HG03066 (cell line): ENCODE data around the gene RNF4.
A peak's percentile ranks its signal among the peaks of the same experiment; 100 is the strongest.

ENCODE experiments used
- ATAC-seq: cut with Tn5 transposase; IDR thresholded peaks from one replicate; pipeline ENCODE4 v1.9.1; 2021; ENCODE audit warnings: low read depth; ENCODE audit not compliant: unreplicated experiment

Gene RNF4

DNA sequence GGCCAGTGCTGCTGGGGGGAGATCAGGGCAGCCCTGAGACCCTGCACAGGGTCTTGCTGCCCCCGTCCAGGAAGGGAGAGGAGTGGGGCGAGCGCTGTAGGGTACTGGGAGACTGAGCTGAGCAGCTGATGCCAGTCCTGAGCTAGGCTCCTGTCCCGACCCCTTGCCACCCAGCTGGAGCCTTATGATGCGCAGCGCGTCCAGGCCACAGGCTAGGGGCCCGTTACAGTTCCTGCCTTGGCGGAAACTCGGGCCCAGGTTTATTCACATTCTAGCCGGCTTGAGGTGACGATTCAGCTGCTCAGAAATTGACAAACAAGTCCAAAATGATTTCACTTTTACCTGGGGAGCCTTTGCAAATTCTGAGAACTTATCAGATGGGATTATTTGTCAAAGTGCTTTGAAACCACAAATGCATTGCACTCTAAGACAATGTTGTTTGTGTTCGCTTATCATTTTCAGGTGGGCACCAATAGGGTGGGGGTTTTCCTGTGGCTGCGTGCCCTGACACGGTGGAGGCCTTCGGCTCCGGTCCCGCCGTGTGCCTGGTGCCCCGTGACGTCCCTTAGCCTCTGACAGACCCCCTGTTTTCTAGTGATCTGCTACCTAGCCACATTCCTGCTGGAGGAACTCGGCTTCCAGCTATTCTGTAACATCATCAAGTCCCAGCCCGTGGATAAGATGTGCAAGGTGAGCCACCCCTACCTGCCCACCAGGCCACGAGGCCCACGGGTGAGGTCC, 31.3 kb upstream of the RNF4 start:
- no peak for ATAC-seq

- no peak for ATAC-seq
Measured at GRCh38 chr4:2438822-2439718, 29.8 kb upstream of the RNF4 start.

GRCh38 chr4:2441393-2442174, 27.3 kb upstream of the RNF4 start:
- peak; percentile 74 for ATAC-seq

GRCh38 chr4:2442175-2442993, 26.5 kb upstream of the RNF4 start:
- ATAC-seq, result no peak

DNA sequence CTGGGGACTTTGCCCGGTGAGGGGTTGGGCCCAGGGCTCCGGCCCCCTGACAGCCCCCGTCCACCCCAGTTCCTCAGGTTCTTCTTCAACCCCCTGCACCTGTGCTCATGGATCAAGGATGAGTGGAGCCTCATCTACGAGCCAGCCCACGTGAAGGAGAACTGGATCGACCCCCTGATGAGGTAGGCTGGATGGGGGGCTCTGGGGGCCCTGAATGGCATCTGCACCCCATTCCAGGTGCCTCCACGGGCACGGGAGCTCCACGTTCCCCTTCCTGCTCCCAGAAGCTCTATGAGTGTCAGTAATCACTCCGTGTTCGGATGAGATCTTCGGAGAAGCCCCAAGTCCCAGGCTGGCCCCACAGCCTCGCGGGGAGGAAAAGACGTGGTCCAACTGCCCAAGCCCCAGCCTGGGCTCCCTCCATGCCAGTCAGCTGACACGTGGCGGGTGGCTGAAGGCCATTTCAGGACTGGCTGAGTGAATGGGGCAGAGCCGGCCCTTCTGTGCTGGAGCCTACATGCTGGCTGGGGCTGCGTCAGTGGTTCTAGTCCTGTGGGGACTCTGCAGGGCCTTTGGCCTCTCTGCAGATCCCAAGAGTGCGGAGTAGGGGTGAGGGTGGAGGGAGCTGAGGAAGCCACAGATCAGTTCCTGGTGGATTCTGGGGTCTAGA, 25.7 kb upstream of the RNF4 start:
- no peak for ATAC-seq

- ATAC-seq, result no peak
Measured at GRCh38 chr4:2443956-2444740, 24.8 kb upstream of the RNF4 start.

DNA sequence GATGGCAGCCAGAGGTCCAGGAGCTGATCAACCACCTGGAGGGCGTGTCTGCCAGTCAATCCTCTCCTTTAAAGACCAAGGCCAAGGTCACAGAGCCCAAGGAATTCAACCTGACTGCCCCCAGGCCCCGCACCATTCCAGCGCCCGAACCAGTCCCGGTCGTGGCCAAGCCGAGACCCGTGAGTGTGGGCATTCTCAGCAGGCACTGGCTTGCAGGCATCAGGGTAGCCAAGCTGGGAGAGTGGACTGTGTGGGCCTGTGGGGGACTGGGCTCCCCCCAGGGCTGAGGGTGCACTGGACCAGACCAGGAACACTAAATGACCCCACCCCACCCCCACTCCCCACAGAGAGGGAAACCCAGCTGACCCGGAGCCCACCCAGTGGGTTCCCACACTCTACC, 23.8 kb upstream of the RNF4 start:
- no peak for ATAC-seq

GRCh38 chr4:2445571-2445970, 23.3 kb upstream of the RNF4 start:
- ATAC-seq, result no peak

GRCh38 chr4:2446656-2447564, 22.0 kb upstream of the RNF4 start:
- no peak for ATAC-seq

DNA sequence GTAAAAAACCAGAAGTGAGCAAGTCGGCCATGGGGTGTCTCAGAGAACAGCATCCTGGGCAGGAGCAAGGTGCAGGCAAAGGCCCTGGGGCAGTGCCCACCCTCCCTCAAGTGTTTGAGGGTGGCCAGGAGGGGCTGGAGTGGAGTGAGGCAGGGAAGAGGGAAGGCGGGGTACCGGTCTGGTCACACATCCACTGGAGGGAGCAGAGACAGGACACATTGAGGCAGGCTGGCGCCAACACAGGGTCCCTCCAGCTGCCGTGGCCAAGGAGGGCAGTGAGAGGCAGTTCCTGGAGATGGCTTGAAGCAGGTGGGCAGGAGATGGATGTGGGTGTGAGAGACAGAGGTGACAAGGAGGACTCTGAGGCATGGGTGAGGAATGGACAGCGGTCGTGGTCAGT, 20.3 kb upstream of the RNF4 start:
- ATAC-seq, result no peak

GRCh38 chr4:2449051-2449450, 19.9 kb upstream of the RNF4 start:
- ATAC-seq, result no peak

GRCh38 chr4:2449511-2450392, 19.2 kb upstream of the RNF4 start:
- no peak for ATAC-seq

- no peak for ATAC-seq
Measured at GRCh38 chr4:2450394-2451035, 18.4 kb upstream of the RNF4 start.

DNA sequence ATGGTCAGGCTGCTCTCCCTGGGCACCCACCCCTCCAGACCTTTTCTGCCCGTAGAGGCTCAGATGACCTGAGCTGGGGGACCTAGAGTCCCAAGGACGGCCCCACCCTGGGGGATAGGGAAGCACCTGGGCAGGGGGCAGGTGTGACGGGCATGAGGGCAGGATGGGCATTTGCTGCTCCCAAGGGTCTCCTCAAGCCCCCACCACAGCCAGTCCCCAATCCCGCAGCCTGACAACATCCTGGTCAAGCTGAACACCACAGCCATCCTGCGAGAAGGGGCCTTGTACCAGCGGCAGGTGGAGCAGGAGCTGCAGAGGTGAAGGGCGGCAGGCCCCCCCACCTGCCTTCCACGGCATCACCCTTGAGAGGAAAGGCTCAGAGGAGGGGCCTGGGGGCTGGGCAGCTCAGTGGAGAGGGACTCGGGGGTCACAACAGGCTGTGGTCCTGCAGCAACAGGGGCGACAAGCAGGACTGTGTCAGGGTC, 17.8 kb upstream of the RNF4 start:
- ATAC-seq, result no peak

GRCh38 chr4:2451821-2452785, 16.8 kb upstream of the RNF4 start:
- ATAC-seq, result no peak
